Measurements from ENCODE around the gene ADGRV1.

Gene ADGRV1

GRCh38 chr5:90558344-90559192 lies at the start of gene ADGRV1:
Gene ADGRV1 (plus strand): TSS chr5:90558797. CDS start chr5:90558896, 99 bp downstream.
- TF ChIP-seq CTCF (IDR thresholded peaks at IDR 0.05; ENCODE audit: low read length, missing control alignments): no peak
- DNase-seq (ENCODE audit: low read depth): peak; percentile 33
- peak within 1 kb of the TSS; percentile 6 for H3K4me3 ChIP-seq (replicated peaks; ENCODE audit: low read depth, low read length)

GRCh38 chr5:90510438-90510837 lies 48.2 kb upstream of the ADGRV1 start:
- no peak overlapping the region for H3K4me3 ChIP-seq (replicated peaks; ENCODE audit: low read depth, low read length)
- TF ChIP-seq CTCF (IDR thresholded peaks at IDR 0.05; ENCODE audit: low read length, missing control alignments): no peak
- no peak for DNase-seq (ENCODE audit: low read depth)

- TF ChIP-seq CTCF (IDR thresholded peaks at IDR 0.05; ENCODE audit: low read length, missing control alignments): no peak
- no peak for DNase-seq (ENCODE audit: low read depth)
- no peak overlapping the region for H3K4me3 ChIP-seq (replicated peaks; ENCODE audit: low read depth, low read length)
These were observed 44.1 kb upstream of the ADGRV1 start for GRCh38 chr5:90514520-90514919.

GRCh38 chr5:90518661-90519060 lies 39.9 kb upstream of the ADGRV1 start:
- no peak overlapping the region for H3K4me3 ChIP-seq (replicated peaks; ENCODE audit: low read depth, low read length)
- peak; percentile 18 for DNase-seq (ENCODE audit: low read depth)
- no peak for TF ChIP-seq CTCF (IDR thresholded peaks at IDR 0.05; ENCODE audit: low read length, missing control alignments)

GRCh38 chr5:90519081-90519480 lies 39.5 kb upstream of the ADGRV1 start:
- no peak for DNase-seq (ENCODE audit: low read depth)
- TF ChIP-seq CTCF (IDR thresholded peaks at IDR 0.05; ENCODE audit: low read length, missing control alignments): no peak

GRCh38 chr5:90528601-90529193 lies 29.9 kb upstream of the ADGRV1 start:
- TF ChIP-seq CTCF (IDR thresholded peaks at IDR 0.05; ENCODE audit: low read length, missing control alignments): no peak
- DNase-seq (ENCODE audit: low read depth): peak; percentile 26
- H3K4me3 ChIP-seq (replicated peaks; ENCODE audit: low read depth, low read length): peak overlapping the region; percentile 88

More at GRCh38 chr5:90519081-90519480, 39.5 kb upstream of the ADGRV1 start:
- no peak overlapping the region for H3K4me3 ChIP-seq (replicated peaks; ENCODE audit: low read depth, low read length)

All from fibroblast of pulmonary artery (primary cell).